Esophagus (tissue), 2 donors: ENCODE measurements around the gene CACNA2D3. TPM values are rescaled to one million over a fixed set of nuclear protein-coding genes. Genes with fewer than 3 reads are reported as not detected.

ENCODE experiments used
- H3K27ac ChIP-seq, 2 donors: one replicate each; pipeline ENCODE4 v1.5.1; 2013; ENCODE audit warnings: low read depth in 2 of 2, mild to moderate bottlenecking in 2 of 2, inconsistent platforms in 1 of 2, low read length in 1 of 2, moderate library complexity in 1 of 2
- H3K27me3 ChIP-seq, 2 donors: one replicate each; pipeline ENCODE4 v1.6.1; 2013; ENCODE audit warnings: low read length in 2 of 2, control low read depth in 1 of 2, mild to moderate bottlenecking in 1 of 2; ENCODE audit not compliant: insufficient read depth in 2 of 2, control insufficient read depth in 1 of 2
- H3K36me3 ChIP-seq, 2 donors: one replicate each; pipeline ENCODE4 v1.6.1; 2013; ENCODE audit warnings: low read length in 1 of 2; ENCODE audit not compliant: control insufficient read depth in 2 of 2, insufficient read depth in 2 of 2
- H3K4me1 ChIP-seq, 2 donors: one replicate each; pipeline ENCODE4 v1.6.1; 2013; ENCODE audit warnings: low read length in 1 of 2; ENCODE audit not compliant: control insufficient read depth in 2 of 2, insufficient read depth in 2 of 2
- H3K4me3 ChIP-seq, 2 donors: one replicate each; pipeline ENCODE4 v1.5.1; 2013; ENCODE audit warnings: low read length in 2 of 2, mild to moderate bottlenecking in 2 of 2, low read depth in 1 of 2, moderate library complexity in 1 of 2
- H3K9me3 ChIP-seq, 2 donors: one replicate each; pipeline ENCODE4 v1.6.1; 2013; ENCODE audit warnings: mild to moderate bottlenecking in 2 of 2, low read depth in 1 of 2, low read length in 1 of 2, moderate library complexity in 1 of 2; ENCODE audit not compliant: control insufficient read depth in 2 of 2, insufficient read depth in 1 of 2
- WGBS, 2 donors: extraction: QIAGEN DNeasy Blood & Tissue Kit; methylation state at CpG; one replicate each; pipeline ENCODE4 v1.1.7; 2013; 5-methylcytosine and 5-hydroxymethylcytosine counted together
- polyA plus RNA-seq, 2 donors: library from polyadenylated mRNA; stranded (reverse); fragments of 200-250 nt; gene quantifications; one replicate each; pipeline ENCODE4 v1.2.3, GENCODE V29; 2013
- donor health status: healthy with polysubstance abuse.
- donor health status: Bipolar disorder and iron deficiency.

The CACNA2D3 gene
- polyA plus RNA-seq, 2 donors: 1.7 to 1.8 TPM

- 30% methylated on average over 9 of the region's 9 CpGs for WGBS, 2 donors
- Histone ChIP-seq H3K36me3 (no peaks in the 10 kb centered on the region), H3K4me1 (no peaks in the 10 kb centered on the region), H3K27me3 (no peaks in the 10 kb centered on the region), H3K4me3 (no peak overlapping the region), H3K27ac (no peak overlapping the region), H3K9me3 (no peaks in the 10 kb centered on the region)
Measured at GRCh38 chr3:54427941-54428871, 305.9 kb downstream of the CACNA2D3 start.

GRCh38 chr3:54432975-54433374 lies 310.6 kb downstream of the CACNA2D3 start:
- WGBS, 2 donors: 76% methylated on average over 1 of the region's 1 CpG
- Histone ChIP-seq H3K27ac (no peak overlapping the region), H3K9me3 (no peaks in the 10 kb centered on the region), H3K36me3 (no peaks in the 10 kb centered on the region), H3K27me3 (no peaks in the 10 kb centered on the region), H3K4me3 (no peak overlapping the region), H3K4me1 (peaks cover 0 to 5% of the 10 kb centered on the region in 2 donors)

- H3K36me3 ChIP-seq: no peaks in the 10 kb centered on the region
- no peak overlapping the region for H3K4me3 ChIP-seq
- peaks cover 0 to 5% of the 10 kb centered on the region in 2 donors for H3K4me1 ChIP-seq
- H3K27me3 ChIP-seq: no peaks in the 10 kb centered on the region
- H3K9me3 ChIP-seq: no peaks in the 10 kb centered on the region
- 55 to 60% methylated on average over 6 of the region's 6 CpGs for WGBS, 2 donors
- H3K27ac ChIP-seq: no peak overlapping the region
Measured at GRCh38 chr3:54433846-54434245, 311.5 kb downstream of the CACNA2D3 start.

GRCh38 chr3:54434756-54435155 lies 312.4 kb downstream of the CACNA2D3 start:
- no peak overlapping the region for H3K27ac ChIP-seq
- no peak overlapping the region for H3K4me3 ChIP-seq
- H3K27me3 ChIP-seq: no peaks in the 10 kb centered on the region
- H3K4me1 ChIP-seq: peaks cover 0 to 7% of the 10 kb centered on the region in 2 donors
- no peaks in the 10 kb centered on the region for H3K9me3 ChIP-seq
- H3K36me3 ChIP-seq: no peaks in the 10 kb centered on the region
- WGBS, 2 donors: 71 to 81% methylated on average over 2 of the region's 2 CpGs

DNA sequence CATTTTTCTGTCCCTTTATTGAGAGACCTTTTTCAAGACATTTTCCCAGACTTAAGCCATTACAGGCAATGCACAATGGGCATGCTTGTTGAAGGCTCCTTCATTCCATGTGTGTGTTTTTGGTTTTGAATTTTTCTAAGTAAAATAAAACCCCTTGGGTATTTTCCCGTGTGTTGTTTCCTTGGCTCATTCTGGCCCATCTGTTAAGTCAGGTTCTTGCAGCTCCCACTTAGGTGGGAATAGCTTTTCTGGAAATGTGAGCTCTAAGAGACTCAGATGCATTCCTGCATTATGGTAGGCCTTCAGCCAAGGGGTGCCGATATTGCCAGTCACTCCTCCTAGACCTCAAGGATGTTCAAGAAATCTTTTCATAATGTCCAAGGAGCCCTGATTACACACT lies 314.9 kb downstream of the CACNA2D3 start:
- Histone ChIP-seq H3K9me3 (no peaks in the 10 kb centered on the region), H3K4me1 (peaks cover 2 to 9% of the 10 kb centered on the region in 2 donors), H3K27me3 (no peaks in the 10 kb centered on the region), H3K36me3 (no peaks in the 10 kb centered on the region), H3K27ac (no peak overlapping the region), H3K4me3 (no peak overlapping the region)
- WGBS, 2 donors: 81 to 82% methylated on average over 2 of the region's 2 CpGs

DNA sequence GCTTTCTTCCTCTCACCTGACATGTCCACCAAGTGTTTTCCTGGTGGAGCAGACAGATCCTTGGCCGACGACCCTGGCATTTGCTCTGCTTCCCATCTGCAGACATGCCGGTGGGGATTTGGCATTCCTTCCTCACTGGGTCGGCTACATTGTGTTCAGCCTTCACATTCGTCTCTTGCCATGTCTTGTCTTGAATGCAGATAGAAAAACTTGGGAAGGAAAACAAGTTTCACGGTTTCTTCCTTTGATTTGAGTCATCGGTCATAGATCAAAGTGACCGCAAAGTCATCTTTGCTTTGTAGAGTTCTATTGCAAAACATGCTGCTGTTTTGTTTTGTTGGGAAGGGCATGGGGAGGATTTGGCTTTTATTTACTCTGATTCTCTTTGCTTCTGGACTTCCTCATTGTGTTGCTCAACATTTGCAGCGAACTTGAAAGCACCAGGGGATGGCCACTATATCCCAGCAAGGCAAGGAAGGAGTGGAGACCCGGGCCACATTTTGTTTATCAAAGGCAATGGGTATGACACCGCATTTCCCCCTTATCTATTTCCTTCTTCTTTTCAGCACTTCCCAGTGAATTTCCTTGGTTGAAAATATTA lies 321.3 kb downstream of the CACNA2D3 start:
- WGBS, 2 donors: 32 to 41% methylated on average over 11 of the region's 11 CpGs
- Histone ChIP-seq H3K36me3 (no peaks in the 10 kb centered on the region), H3K27me3 (no peaks in the 10 kb centered on the region), H3K27ac (peak overlapping the region; percentile 26 to 78), H3K4me3 (no peak overlapping the region), H3K4me1 (peaks cover 5 to 15% of the 10 kb centered on the region in 2 donors), H3K9me3 (no peaks in the 10 kb centered on the region)

DNA sequence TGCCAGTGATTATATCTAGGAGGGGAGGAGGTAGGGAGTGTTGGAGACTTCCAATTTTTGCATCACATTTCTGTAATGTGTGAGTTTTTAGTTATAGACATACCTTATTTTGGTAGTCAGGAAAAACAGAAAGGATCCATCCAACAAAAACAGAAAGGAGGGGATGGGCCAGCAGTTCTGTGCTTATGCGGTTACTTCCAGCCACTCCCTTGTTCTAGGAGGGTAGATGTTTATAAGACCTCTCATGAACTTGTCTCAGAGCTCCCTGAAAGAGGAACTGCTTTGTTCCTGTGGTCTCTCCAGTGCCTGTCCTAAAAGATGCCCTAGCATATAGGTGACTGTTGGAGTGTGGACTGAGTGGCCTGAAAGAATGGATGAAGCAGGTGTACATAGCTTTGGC lies 323.3 kb downstream of the CACNA2D3 start:
- Histone ChIP-seq H3K4me3 (no peak overlapping the region), H3K4me1 (peaks cover 3 to 11% of the 10 kb centered on the region in 2 donors), H3K9me3 (no peaks in the 10 kb centered on the region), H3K27me3 (no peaks in the 10 kb centered on the region), H3K27ac (peak overlapping the region in 1 of 2 donors; percentile 73), H3K36me3 (no peaks in the 10 kb centered on the region)
- 38 to 69% methylated on average over 1 of the region's 1 CpG for WGBS, 2 donors

DNA sequence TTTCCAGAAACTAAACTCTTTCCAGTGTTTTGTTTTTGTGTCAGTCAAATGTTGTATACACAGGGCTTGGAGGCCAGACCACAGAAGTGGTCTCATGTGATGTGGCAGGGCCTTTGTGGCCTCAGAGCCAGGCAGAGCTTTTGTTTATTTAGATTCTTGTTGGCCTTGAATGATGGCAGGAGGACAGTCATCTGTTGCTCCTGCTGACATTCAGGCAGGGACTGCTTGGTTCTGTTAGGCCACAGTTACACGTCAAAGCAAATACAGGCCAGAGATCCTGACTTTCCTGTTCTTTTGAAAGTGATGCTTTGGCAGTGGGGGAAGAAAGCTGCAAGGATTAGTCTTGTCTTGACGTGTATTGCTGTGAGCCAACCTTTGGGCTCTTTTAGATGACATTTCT lies 325.1 kb downstream of the CACNA2D3 start:
- H3K4me1 ChIP-seq: peaks cover 3 to 11% of the 10 kb centered on the region in 2 donors
- H3K4me3 ChIP-seq: no peak overlapping the region
- peak overlapping the region; percentile 76 to 80 for H3K27ac ChIP-seq
- WGBS, 2 donors: 30 to 35% methylated on average over 2 of the region's 2 CpGs
- H3K27me3 ChIP-seq: no peaks in the 10 kb centered on the region
- H3K9me3 ChIP-seq: no peaks in the 10 kb centered on the region
- H3K36me3 ChIP-seq: no peaks in the 10 kb centered on the region

DNA sequence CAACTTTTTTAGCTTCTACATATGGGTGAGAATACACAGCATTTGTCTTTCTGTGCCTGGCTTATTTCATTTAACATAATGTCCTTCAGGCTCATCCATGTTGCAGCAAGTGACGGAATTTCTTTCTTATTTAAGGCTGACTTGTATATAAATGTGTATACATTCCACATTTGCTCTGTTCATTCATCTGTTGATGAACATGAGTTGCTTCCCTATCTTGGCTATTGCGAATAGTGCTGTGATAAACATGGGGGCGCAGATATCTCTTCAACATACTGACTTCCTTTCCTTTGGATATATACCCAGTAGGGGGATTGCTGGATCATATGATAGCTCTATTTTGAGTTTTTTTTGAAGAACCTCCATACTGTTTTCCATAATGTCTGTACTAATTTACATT lies 332.5 kb downstream of the CACNA2D3 start:
- no peak overlapping the region for H3K4me3 ChIP-seq
- no peak overlapping the region for H3K27ac ChIP-seq
- peaks cover 0 to 3% of the 10 kb centered on the region in 2 donors for H3K9me3 ChIP-seq
- no peaks in the 10 kb centered on the region for H3K27me3 ChIP-seq
- H3K4me1 ChIP-seq: peaks cover 0 to 3% of the 10 kb centered on the region in 2 donors
- no peaks in the 10 kb centered on the region for H3K36me3 ChIP-seq
- WGBS, 2 donors: 94 to 96% methylated on average over 3 of the region's 3 CpGs
